ENCODE measurements around the gene ANKRD6. TPM values are rescaled to one million over a fixed set of nuclear protein-coding genes. Genes with fewer than 3 reads are reported as not detected.

ANKRD6 gene
- total RNA-seq, 1 donor from 2014 or later = 4.2 TPM

- Histone ChIP-seq H3K9ac (ENCODE audit: low read depth in 1 of 3, low read length in 3 of 3) (no peak overlapping the region), H3K27ac (ENCODE audit: low read depth, low read length) (no peak overlapping the region), H3K4me3 (ENCODE audit: low read length in 3 of 3) (no peak overlapping the region), H3K27me3 (ENCODE audit: control insufficient read depth in 3 of 3, insufficient read depth in 3 of 3, low read length in 3 of 3) (no peaks in the 10 kb centered on the region), H3K9me3 (ENCODE audit: control insufficient read depth in 3 of 3, low read length in 3 of 3) (no peaks in the 10 kb centered on the region), H3K4me1 (ENCODE audit: control insufficient read depth in 3 of 3, insufficient read depth in 3 of 3, low read length in 3 of 3) (no peaks in the 10 kb centered on the region), H3K36me3 (ENCODE audit: control insufficient read depth in 3 of 3, insufficient read depth in 3 of 3, low read length in 3 of 3) (no peaks in the 10 kb centered on the region)
Observed at GRCh38 chr6:89500611-89501010, 67.7 kb downstream of the ANKRD6 start.

- Histone ChIP-seq H3K4me1 (ENCODE audit: control insufficient read depth in 3 of 3, insufficient read depth in 3 of 3, low read length in 3 of 3) (no peaks in the 10 kb centered on the region), H3K4me3 (ENCODE audit: low read length in 3 of 3) (no peak overlapping the region), H3K36me3 (ENCODE audit: control insufficient read depth in 3 of 3, insufficient read depth in 3 of 3, low read length in 3 of 3) (no peaks in the 10 kb centered on the region), H3K9ac (ENCODE audit: low read depth in 1 of 3, low read length in 3 of 3) (no peak overlapping the region), H3K27ac (ENCODE audit: low read depth, low read length) (no peak overlapping the region), H3K27me3 (ENCODE audit: control insufficient read depth in 3 of 3, insufficient read depth in 3 of 3, low read length in 3 of 3) (no peaks in the 10 kb centered on the region), H3K9me3 (ENCODE audit: control insufficient read depth in 3 of 3, low read length in 3 of 3) (no peaks in the 10 kb centered on the region)
Observed at GRCh38 chr6:89501222-89501621, 68.3 kb downstream of the ANKRD6 start.

- no peaks in the 10 kb centered on the region for H3K27me3 ChIP-seq (ENCODE audit: control insufficient read depth in 3 of 3, insufficient read depth in 3 of 3, low read length in 3 of 3)
- H3K36me3 ChIP-seq (ENCODE audit: control insufficient read depth in 3 of 3, insufficient read depth in 3 of 3, low read length in 3 of 3) = no peaks in the 10 kb centered on the region
- no peak overlapping the region for H3K4me3 ChIP-seq (ENCODE audit: low read length in 3 of 3)
- no peaks in the 10 kb centered on the region for H3K9me3 ChIP-seq (ENCODE audit: control insufficient read depth in 3 of 3, low read length in 3 of 3)
- no peak overlapping the region for H3K9ac ChIP-seq (ENCODE audit: low read depth in 1 of 3, low read length in 3 of 3)
- no peaks in the 10 kb centered on the region for H3K4me1 ChIP-seq (ENCODE audit: control insufficient read depth in 3 of 3, insufficient read depth in 3 of 3, low read length in 3 of 3)
- no peak overlapping the region for H3K27ac ChIP-seq (ENCODE audit: low read depth, low read length)
Observed at GRCh38 chr6:89501753-89502152, 68.8 kb downstream of the ANKRD6 start.

GRCh38 chr6:89503641-89504040, 70.7 kb downstream of the ANKRD6 start:
- Histone ChIP-seq H3K27me3 (ENCODE audit: control insufficient read depth in 3 of 3, insufficient read depth in 3 of 3, low read length in 3 of 3) (no peaks in the 10 kb centered on the region), H3K9ac (ENCODE audit: low read depth in 1 of 3, low read length in 3 of 3) (no peak overlapping the region), H3K36me3 (ENCODE audit: control insufficient read depth in 3 of 3, insufficient read depth in 3 of 3, low read length in 3 of 3) (no peaks in the 10 kb centered on the region), H3K4me1 (ENCODE audit: control insufficient read depth in 3 of 3, insufficient read depth in 3 of 3, low read length in 3 of 3) (no peaks in the 10 kb centered on the region), H3K9me3 (ENCODE audit: control insufficient read depth in 3 of 3, low read length in 3 of 3) (no peaks in the 10 kb centered on the region), H3K4me3 (ENCODE audit: low read length in 3 of 3) (no peak overlapping the region), H3K27ac (ENCODE audit: low read depth, low read length) (no peak overlapping the region)

GRCh38 chr6:89505847-89506246, 72.9 kb downstream of the ANKRD6 start:
- Histone ChIP-seq H3K4me3 (ENCODE audit: low read length in 3 of 3) (no peak overlapping the region), H3K9me3 (ENCODE audit: control insufficient read depth in 3 of 3, low read length in 3 of 3) (no peaks in the 10 kb centered on the region), H3K36me3 (ENCODE audit: control insufficient read depth in 3 of 3, insufficient read depth in 3 of 3, low read length in 3 of 3) (peaks cover 0 to 2% (median 0%) of the 10 kb centered on the region in 3 donors), H3K9ac (ENCODE audit: low read depth in 1 of 3, low read length in 3 of 3) (no peak overlapping the region), H3K4me1 (ENCODE audit: control insufficient read depth in 3 of 3, insufficient read depth in 3 of 3, low read length in 3 of 3) (no peaks in the 10 kb centered on the region), H3K27me3 (ENCODE audit: control insufficient read depth in 3 of 3, insufficient read depth in 3 of 3, low read length in 3 of 3) (no peaks in the 10 kb centered on the region), H3K27ac (ENCODE audit: low read depth, low read length) (no peak overlapping the region)

- H3K9ac ChIP-seq (ENCODE audit: low read depth in 1 of 3, low read length in 3 of 3) = no peak overlapping the region
- H3K4me3 ChIP-seq (ENCODE audit: low read length in 3 of 3) = no peak overlapping the region
- peaks cover 0 to 2% (median 0%) of the 10 kb centered on the region in 3 donors for H3K36me3 ChIP-seq (ENCODE audit: control insufficient read depth in 3 of 3, insufficient read depth in 3 of 3, low read length in 3 of 3)
- no peaks in the 10 kb centered on the region for H3K27me3 ChIP-seq (ENCODE audit: control insufficient read depth in 3 of 3, insufficient read depth in 3 of 3, low read length in 3 of 3)
- H3K9me3 ChIP-seq (ENCODE audit: control insufficient read depth in 3 of 3, low read length in 3 of 3) = no peaks in the 10 kb centered on the region
- H3K27ac ChIP-seq (ENCODE audit: low read depth, low read length) = no peak overlapping the region
- H3K4me1 ChIP-seq (ENCODE audit: control insufficient read depth in 3 of 3, insufficient read depth in 3 of 3, low read length in 3 of 3) = no peaks in the 10 kb centered on the region
Observed at GRCh38 chr6:89506716-89507617, 74.0 kb downstream of the ANKRD6 start.

- Histone ChIP-seq H3K4me1 (ENCODE audit: control insufficient read depth in 3 of 3, insufficient read depth in 3 of 3, low read length in 3 of 3) (no peaks in the 10 kb centered on the region), H3K36me3 (ENCODE audit: control insufficient read depth in 3 of 3, insufficient read depth in 3 of 3, low read length in 3 of 3) (peaks cover 0 to 2% (median 0%) of the 10 kb centered on the region in 3 donors), H3K4me3 (ENCODE audit: low read length in 3 of 3) (no peak overlapping the region)
Observed at GRCh38 chr6:89508755-89509563, 76.0 kb downstream of the ANKRD6 start.

GRCh38 chr6:89509777-89510281, 76.9 kb downstream of the ANKRD6 start:
- H3K36me3 ChIP-seq (ENCODE audit: control insufficient read depth in 3 of 3, insufficient read depth in 3 of 3, low read length in 3 of 3) = peaks cover 0 to 2% (median 0%) of the 10 kb centered on the region in 3 donors
- no peaks in the 10 kb centered on the region for H3K9me3 ChIP-seq (ENCODE audit: control insufficient read depth in 3 of 3, low read length in 3 of 3)
- H3K27me3 ChIP-seq (ENCODE audit: control insufficient read depth in 3 of 3, insufficient read depth in 3 of 3, low read length in 3 of 3) = no peaks in the 10 kb centered on the region
- H3K4me3 ChIP-seq (ENCODE audit: low read length in 3 of 3) = no peak overlapping the region
- no peaks in the 10 kb centered on the region for H3K4me1 ChIP-seq (ENCODE audit: control insufficient read depth in 3 of 3, insufficient read depth in 3 of 3, low read length in 3 of 3)
- H3K9ac ChIP-seq (ENCODE audit: low read depth in 1 of 3, low read length in 3 of 3) = no peak overlapping the region
- no peak overlapping the region for H3K27ac ChIP-seq (ENCODE audit: low read depth, low read length)

More at GRCh38 chr6:89508755-89509563, 76.0 kb downstream of the ANKRD6 start:
- no peaks in the 10 kb centered on the region for H3K9me3 ChIP-seq (ENCODE audit: control insufficient read depth in 3 of 3, low read length in 3 of 3)
- H3K27ac ChIP-seq (ENCODE audit: low read depth, low read length) = no peak overlapping the region
- no peak overlapping the region for H3K9ac ChIP-seq (ENCODE audit: low read depth in 1 of 3, low read length in 3 of 3)
- no peaks in the 10 kb centered on the region for H3K27me3 ChIP-seq (ENCODE audit: control insufficient read depth in 3 of 3, insufficient read depth in 3 of 3, low read length in 3 of 3)

- Histone ChIP-seq H3K4me3 (ENCODE audit: low read length in 3 of 3) (no peak overlapping the region), H3K27me3 (ENCODE audit: control insufficient read depth in 3 of 3, insufficient read depth in 3 of 3, low read length in 3 of 3) (no peaks in the 10 kb centered on the region), H3K4me1 (ENCODE audit: control insufficient read depth in 3 of 3, insufficient read depth in 3 of 3, low read length in 3 of 3) (no peaks in the 10 kb centered on the region), H3K9me3 (ENCODE audit: control insufficient read depth in 3 of 3, low read length in 3 of 3) (no peaks in the 10 kb centered on the region), H3K36me3 (ENCODE audit: control insufficient read depth in 3 of 3, insufficient read depth in 3 of 3, low read length in 3 of 3) (peaks cover 0 to 2% (median 0%) of the 10 kb centered on the region in 3 donors), H3K27ac (ENCODE audit: low read depth, low read length) (no peak overlapping the region), H3K9ac (ENCODE audit: low read depth in 1 of 3, low read length in 3 of 3) (no peak overlapping the region)
Observed at GRCh38 chr6:89510393-89510792, 77.4 kb downstream of the ANKRD6 start.
